Measurements from ENCODE around the gene LAMB3. TPM values are rescaled to one million over a fixed set of nuclear protein-coding genes. Genes with fewer than 3 reads are reported as not detected.

Gene LAMB3
- total and polyA plus RNA-seq, 2 donors (not counting 1 experiment from before 2014, with no cell fraction given) = 0.33 to 0.37 TPM

DNA sequence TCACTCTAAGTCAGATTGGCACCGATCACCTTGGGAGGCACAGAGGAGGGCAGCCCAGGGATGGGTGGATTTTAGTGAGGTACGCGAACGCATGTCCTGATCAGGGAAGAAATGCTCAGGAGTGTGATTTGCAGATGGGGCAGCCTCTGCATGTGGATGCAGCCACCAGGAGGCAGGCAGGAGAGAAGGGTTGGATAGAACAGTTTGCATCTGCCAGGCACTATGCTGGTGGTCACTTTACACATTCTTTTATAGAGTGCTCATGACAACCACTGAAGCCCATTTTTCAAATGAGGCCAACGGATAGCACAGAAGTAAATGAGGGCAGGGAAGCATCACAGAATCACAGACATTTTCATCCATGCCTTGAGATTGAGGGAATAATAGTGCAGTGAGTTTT lies 5.7 kb downstream of the LAMB3 start:
- Histone ChIP-seq H3K79me2 (ENCODE audit: control insufficient read depth, insufficient read depth, low read length) (no peaks in the 10 kb centered on the region), H3K4me2 (replicated peaks; ENCODE audit: low read depth, low read length, poor library complexity, severe bottlenecking) (no peak overlapping the region), H2AFZ (ENCODE audit: insufficient read depth, low read depth, low read length, poor library complexity, severe bottlenecking) (no peak overlapping the region), H3K4me3 (ENCODE audit: control extremely low read depth in 1 of 5, extremely low read depth in 1 of 5, insufficient read depth in 1 of 5, low read depth in 2 of 5, low read length in 4 of 5) (no peak overlapping the region), H3K4me1 (ENCODE audit: control insufficient read depth in 2 of 2, insufficient read depth in 2 of 2, low read length in 2 of 2) (no peaks in the 10 kb centered on the region), H3K27ac (ENCODE audit: low read length in 2 of 2) (no peak overlapping the region), H4K20me1 (ENCODE audit: control insufficient read depth, insufficient read depth, low read length, poor library complexity, severe bottlenecking) (no peaks in the 10 kb centered on the region), H3K9ac (ENCODE audit: low read length) (no peak overlapping the region), H3K27me3 (replicated peaks in 1 of 4; ENCODE audit: control extremely low read depth in 1 of 4, control insufficient read depth in 3 of 4, insufficient read depth in 4 of 4, low read length in 3 of 4) (no peaks in the 10 kb centered on the region), H3K9me3 (ENCODE audit: control extremely low read depth in 1 of 3, control insufficient read depth in 2 of 3, insufficient read depth in 1 of 3, low read length in 2 of 3) (no peaks in the 10 kb centered on the region), H3K36me3 (replicated peaks in 1 of 2; ENCODE audit: control extremely low read depth in 1 of 2, control insufficient read depth in 1 of 2, extremely low read depth in 1 of 2, insufficient read depth in 2 of 2, low read length in 1 of 2) (no peaks in the 10 kb centered on the region)
- no peaks in the 10 kb centered on the region for H3K9me3 Mint-ChIP-seq (ENCODE audit: insufficient read depth)
- DNase-seq (no peak), ATAC-seq (ENCODE audit: low read depth) (no peak)
- CTCF ChIA-PET = no interaction called here
- TF ChIP-seq EZH2 (IDR thresholded peaks at IDR 0.05; ENCODE audit: borderline replicate concordance, insufficient read depth, low read depth, low read length, poor library complexity, severe bottlenecking) = no peak
- TF ChIP-seq, protein P1, sequence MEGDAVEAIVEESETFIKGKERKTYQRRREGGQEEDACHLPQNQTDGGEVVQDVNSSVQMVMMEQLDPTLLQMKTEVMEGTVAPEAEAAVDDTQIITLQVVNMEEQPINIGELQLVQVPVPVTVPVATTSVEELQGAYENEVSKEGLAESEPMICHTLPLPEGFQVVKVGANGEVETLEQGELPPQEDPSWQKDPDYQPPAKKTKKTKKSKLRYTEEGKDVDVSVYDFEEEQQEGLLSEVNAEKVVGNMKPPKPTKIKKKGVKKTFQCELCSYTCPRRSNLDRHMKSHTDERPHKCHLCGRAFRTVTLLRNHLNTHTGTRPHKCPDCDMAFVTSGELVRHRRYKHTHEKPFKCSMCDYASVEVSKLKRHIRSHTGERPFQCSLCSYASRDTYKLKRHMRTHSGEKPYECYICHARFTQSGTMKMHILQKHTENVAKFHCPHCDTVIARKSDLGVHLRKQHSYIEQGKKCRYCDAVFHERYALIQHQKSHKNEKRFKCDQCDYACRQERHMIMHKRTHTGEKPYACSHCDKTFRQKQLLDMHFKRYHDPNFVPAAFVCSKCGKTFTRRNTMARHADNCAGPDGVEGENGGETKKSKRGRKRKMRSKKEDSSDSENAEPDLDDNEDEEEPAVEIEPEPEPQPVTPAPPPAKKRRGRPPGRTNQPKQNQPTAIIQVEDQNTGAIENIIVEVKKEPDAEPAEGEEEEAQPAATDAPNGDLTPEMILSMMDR (IDR thresholded peaks at IDR 0.05) = no peak
- no peak overlapping the region for H3K4me3 Mint-ChIP-seq
- intact Hi-C loops (cut with micrococcal nuclease) = no loop called here
- H3K4me1 Mint-ChIP-seq = no peaks in the 10 kb centered on the region
- POLR2A ChIA-PET = no interaction called here
- WGBS (ENCODE audit: insufficient coverage) = 100% methylated on average over 4 of the region's 5 CpGs
- no peak overlapping the region for H3K27ac Mint-ChIP-seq
- H3K27me3 Mint-ChIP-seq = no peaks in the 10 kb centered on the region

DNA sequence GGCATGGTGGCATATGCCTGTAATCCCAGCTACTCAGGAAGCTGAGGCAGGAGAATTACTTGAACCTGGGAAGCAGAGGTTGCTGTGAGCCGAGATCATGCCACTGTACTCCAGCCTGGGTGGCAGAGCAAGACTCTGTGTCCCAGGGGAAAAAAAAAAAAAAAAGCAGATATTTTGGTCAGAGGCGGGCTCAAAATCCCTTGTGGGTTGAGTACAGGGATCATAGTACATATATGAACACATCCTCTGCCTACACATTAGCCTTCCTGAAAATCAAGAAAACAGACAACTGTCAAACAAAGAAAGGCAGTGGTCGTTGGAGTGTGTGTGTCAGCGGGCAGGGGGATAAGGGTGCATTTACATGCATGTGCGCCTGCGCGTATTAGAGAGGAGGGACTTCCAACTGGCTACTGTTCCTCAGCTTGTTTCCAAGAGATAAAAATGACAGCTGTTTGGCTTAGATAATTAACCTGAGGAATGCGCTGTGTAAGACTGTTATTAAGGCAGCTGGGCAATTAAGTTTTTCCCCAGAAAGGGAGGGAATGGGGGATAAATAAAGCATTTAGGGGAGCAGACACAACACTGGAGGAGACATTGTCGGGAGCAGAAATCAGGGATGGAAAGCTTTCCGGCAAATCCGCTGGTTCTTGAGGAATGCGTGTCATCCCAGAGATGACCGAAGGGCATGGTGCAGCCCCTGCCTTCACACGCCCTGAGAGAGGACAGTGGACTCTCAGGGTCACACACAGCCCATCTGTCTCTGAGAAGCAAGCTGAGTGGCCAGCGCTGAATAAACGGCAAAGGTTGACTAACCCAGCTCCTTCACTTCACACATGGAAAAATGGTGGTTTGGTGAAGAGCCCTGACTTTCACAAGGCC lies 6.4 kb downstream of the LAMB3 start:
- Histone ChIP-seq H3K36me3 (replicated peaks in 1 of 2; ENCODE audit: control extremely low read depth in 1 of 2, control insufficient read depth in 1 of 2, extremely low read depth in 1 of 2, insufficient read depth in 2 of 2, low read length in 1 of 2) (no peaks in the 10 kb centered on the region), H3K9ac (ENCODE audit: low read length) (no peak overlapping the region), H3K79me2 (ENCODE audit: control insufficient read depth, insufficient read depth, low read length) (no peaks in the 10 kb centered on the region), H2AFZ (ENCODE audit: insufficient read depth, low read depth, low read length, poor library complexity, severe bottlenecking) (no peak overlapping the region), H3K27ac (ENCODE audit: low read length in 2 of 2) (no peak overlapping the region), H3K4me3 (ENCODE audit: control extremely low read depth in 1 of 5, extremely low read depth in 1 of 5, insufficient read depth in 1 of 5, low read depth in 2 of 5, low read length in 4 of 5) (no peak overlapping the region), H3K4me1 (ENCODE audit: control insufficient read depth in 2 of 2, insufficient read depth in 2 of 2, low read length in 2 of 2) (no peaks in the 10 kb centered on the region), H4K20me1 (ENCODE audit: control insufficient read depth, insufficient read depth, low read length, poor library complexity, severe bottlenecking) (no peaks in the 10 kb centered on the region), H3K9me3 (ENCODE audit: control extremely low read depth in 1 of 3, control insufficient read depth in 2 of 3, insufficient read depth in 1 of 3, low read length in 2 of 3) (no peaks in the 10 kb centered on the region), H3K27me3 (replicated peaks in 1 of 4; ENCODE audit: control extremely low read depth in 1 of 4, control insufficient read depth in 3 of 4, insufficient read depth in 4 of 4, low read length in 3 of 4) (no peaks in the 10 kb centered on the region), H3K4me2 (replicated peaks; ENCODE audit: low read depth, low read length, poor library complexity, severe bottlenecking) (no peak overlapping the region)
- ChIA-PET CTCF (interaction anchor here (0.7 kb wide), 1 partner anchor 46 kb away, joined by 3 read pairs; no protein-coding TSS in a partner anchor), POLR2A (no interaction called here)
- H3K4me3 Mint-ChIP-seq = no peak overlapping the region
- 85% methylated on average over 12 of the region's 16 CpGs for WGBS (ENCODE audit: insufficient coverage)
- intact Hi-C loops (cut with micrococcal nuclease) = no loop called here
- H3K27ac Mint-ChIP-seq = no peak overlapping the region
- H3K9me3 Mint-ChIP-seq (ENCODE audit: insufficient read depth) = no peaks in the 10 kb centered on the region
- TF ChIP-seq EZH2 (IDR thresholded peaks at IDR 0.05; ENCODE audit: borderline replicate concordance, insufficient read depth, low read depth, low read length, poor library complexity, severe bottlenecking) = no peak
- TF ChIP-seq, protein P1 (IDR thresholded peaks at IDR 0.05) = no peak
- no peak for ATAC-seq (ENCODE audit: low read depth)
- H3K4me1 Mint-ChIP-seq = no peaks in the 10 kb centered on the region
- H3K27me3 Mint-ChIP-seq = no peaks in the 10 kb centered on the region
- no peak for DNase-seq
